K562 (cell line): ENCODE results near the gene COPA. TPM values are rescaled to one million over a fixed set of nuclear protein-coding genes. Genes with fewer than 3 reads are reported as not detected.

Experiments
- AFF4 ChIP-seq: sonication (generic); formaldehyde crosslinking; IDR thresholded peaks from 2 replicates; pipeline ENCODE4 v1.8.0; 2023; ENCODE audit warnings: mild to moderate bottlenecking, missing genetic modification reagents
- ARID1B ChIP-seq: fragments of 450-650 bp; IDR thresholded peaks from 2 replicates; pipeline ENCODE4 v1.6.1; 2016; ENCODE audit warnings: antibody characterized with exemption, mild to moderate bottlenecking, inconsistent platforms
- ATF1 ChIP-seq, 2 experiments: fragments of 450-650 bp in 1 of 2; IDR thresholded peaks; 2 replicates each; pipeline ENCODE4 v1.6.1; 2016; ENCODE audit warnings: missing compliant biosample characterization in 1 of 2, missing genetic modification characterization in 1 of 2
- ATF3 ChIP-seq, 2 experiments: fragments of 450-650 bp in 1 of 2; sonication (generic) in 1 of 2; formaldehyde crosslinking in 1 of 2; IDR thresholded peaks in 1 of 2; conservative IDR thresholded peaks in 1 of 2; 2 replicates each; pipeline versions ENCODE4 v1.6.1 to v1.8.1; 2016 to 2023; ENCODE audit warnings: mild to moderate bottlenecking in 2 of 2, moderate library complexity in 2 of 2, inconsistent platforms in 1 of 2, missing genetic modification reagents in 1 of 2
- DNMT1 ChIP-seq: fragments of 450-650 bp; IDR thresholded peaks from 2 replicates; pipeline ENCODE4 v1.6.1; 2016; ENCODE audit warnings: antibody characterized with exemption, mild to moderate bottlenecking
- E2F8 ChIP-seq: fragments of 450-650 bp; IDR thresholded peaks from 2 replicates; pipeline ENCODE4 v1.7.1; 2018; ENCODE audit warnings: mild to moderate bottlenecking, low read depth; ENCODE audit not compliant: partially characterized antibody
- ETV1 ChIP-seq: fragments of 450-650 bp; conservative IDR thresholded peaks from 2 replicates; pipeline ENCODE4 v1.6.1; 2016; ENCODE audit warnings: missing genetic modification characterization, control low read depth, low read depth, missing compliant biosample characterization
- ETV5 ChIP-seq: sonication (generic); formaldehyde crosslinking; IDR thresholded peaks from 2 replicates; pipeline ENCODE4 v1.4.0; 2020; ENCODE audit warnings: low read depth, mild to moderate bottlenecking, missing genetic modification reagents
- FOSL1 ChIP-seq: fragments of 200-800 bp; sonication (Bioruptor generic); conservative IDR thresholded peaks from 2 replicates; pipeline ENCODE4 v1.6.1; 2016; ENCODE audit warnings: missing genetic modification characterization, missing compliant biosample characterization
- HDAC1 ChIP-seq, 2 experiments: fragments of 450-650 bp; IDR thresholded peaks; 2 replicates each; pipeline ENCODE4 v1.6.1; 2016 to 2017; ENCODE audit warnings: inconsistent platforms in 1 of 2, mild to moderate bottlenecking in 1 of 2, moderate library complexity in 1 of 2
- MECOM ChIP-seq: fragments of 250-450 bp; sonication (Bioruptor Pico); IDR thresholded peaks from 2 replicates; pipeline ENCODE4 v1.8.0; 2022; ENCODE audit warnings: inconsistent platforms
- NR2C2 ChIP-seq, 2 experiments: fragments of 200-800 bp in 1 of 2; sonication (Bioruptor generic) in 1 of 2; sonication (generic) in 1 of 2; formaldehyde crosslinking in 1 of 2; IDR thresholded peaks; 2 replicates each; pipeline versions ENCODE4 v1.6.1 to v1.8.0; 2016 to 2022; ENCODE audit warnings: mild to moderate bottlenecking in 1 of 2, missing compliant biosample characterization in 1 of 2, missing genetic modification characterization in 1 of 2, missing genetic modification reagents in 1 of 2
- ZBTB1 ChIP-seq: sonication (generic); formaldehyde crosslinking; IDR thresholded peaks from 2 replicates; pipeline ENCODE4 v1.8.1; 2023; ENCODE audit warnings: missing genetic modification reagents, low read depth, mild to moderate bottlenecking, borderline replicate concordance
- ZNF253 ChIP-seq: fragments of 250-450 bp; sonication (Bioruptor Pico); conservative IDR thresholded peaks from 2 replicates; pipeline ENCODE4 v1.6.1; 2021; ENCODE audit warnings: mild to moderate bottlenecking
- ZNF280B ChIP-seq: fragments of 250-450 bp; sonication (Bioruptor Pico); IDR thresholded peaks from 2 replicates; pipeline ENCODE4 v1.5.1; 2021; ENCODE audit warnings: mild to moderate bottlenecking
- ZNF584 ChIP-seq: fragments of 200-800 bp; sonication (Bioruptor generic); IDR thresholded peaks from 2 replicates; pipeline ENCODE4 v1.6.1; 2016; ENCODE audit warnings: low read depth, mild to moderate bottlenecking, missing genetic modification characterization, missing compliant biosample characterization
- polyA plus RNA-seq, 8 experiments: library from polyadenylated mRNA; depleted of rRNA in 4 of 8; stranded (reverse) in 5 of 8; unstranded in 3 of 8; fragments of >200 nt; fragmentation: Nextera tagmentation in 2 of 8; fragmentation: Illumina TruSeq in 1 of 8; extraction: Ambion mirVana in 2 of 8; extraction: Trizol in 1 of 8; gene quantifications; 2 replicates each; pipeline versions ENCODE4 v1.2.1 to v1.2.3, GENCODE V29; 2011 to 2014; ENCODE audit warnings: inconsistent platforms in 1 of 8, missing spikeins in 1 of 8
- total RNA-seq, 7 experiments: library from RNA; depleted of rRNA in 6 of 7; stranded (reverse); fragments of >200 nt in 6 of 7; fragmentation: Illumina TruSeq in 2 of 7; extraction: Trizol in 2 of 7; gene quantifications; 2 replicates each; pipeline versions ENCODE4 v1.2.1 to v1.2.3, GENCODE V29; 2011 to 2021; ENCODE audit warnings: low replicate concordance in 1 of 7

COPA gene
- total and polyA plus RNA-seq, 9 of the 15 experiments (the other 6 are each of a cell fraction or from before 2014, with no cell fraction given) = 49.8 to 222 (median 110) TPM

- TF ChIP-seq ZBTB1 (CRISPR knock-in tag) = 0 out of 2 replicates have a peak, but pooled peaks have one; percentile 17
- peak; percentile 81 for TF ChIP-seq ATF3 (IDR thresholded peaks at IDR 0.05)
- TF ChIP-seq ATF3 (CRISPR knock-in tag; conservative IDR thresholded peaks at IDR 0.05) = no peak
- peak; percentile 51; the same call in 1 of the 2 replicates for TF ChIP-seq FOSL1
- no peak for TF ChIP-seq E2F8
- TF ChIP-seq HDAC1 (IDR thresholded peaks at IDR 0.05) = 0 out of 4 replicates have a peak, but pooled peaks of 1 of the 2 experiments have one; percentile 18
- TF ChIP-seq ETV1 (tag) = peak; percentile 76
- TF ChIP-seq ETV5 (CRISPR knock-in tag) = 0 out of 2 replicates have a peak, but pooled peaks have one; percentile 28
- no peak for TF ChIP-seq MECOM (CRISPR knock-in tag)
- TF ChIP-seq DNMT1 = no peak
- no peak for TF ChIP-seq ZNF584 (CRISPR knock-in tag)
- no peak for TF ChIP-seq ZNF253
- TF ChIP-seq NR2C2 (CRISPR knock-in tag; IDR thresholded peaks at IDR 0.05) = 0 out of 2 replicates have a peak, but pooled peaks have one; percentile 17
- TF ChIP-seq NR2C2 (tag; IDR thresholded peaks at IDR 0.05) = peak; percentile 84
- TF ChIP-seq ATF1 (CRISPR knock-in tag; IDR thresholded peaks at IDR 0.05) = no peak
- TF ChIP-seq ATF1 (tag; IDR thresholded peaks at IDR 0.05) = peak; percentile 26; the same call in 1 of the 2 replicates
- TF ChIP-seq AFF4 (CRISPR knock-in tag) = 0 out of 2 replicates have a peak, but pooled peaks have one; percentile 30
- TF ChIP-seq ZNF280B (CRISPR knock-in tag) = no peak
- peak; percentile 33; the same call in 1 of the 2 replicates for TF ChIP-seq ARID1B
These were observed 32.9 kb upstream of the COPA start (continued) for GRCh38 chr1:160375788-160376524.
